H1 (cell line): Measurements from ENCODE around the gene LIPI. TPM values are rescaled to one million over a fixed set of nuclear protein-coding genes. Genes with fewer than 3 reads are reported as not detected.

ENCODE experiments used
- CTCF ChIA-PET: fragments of 300-600 bp; sonication (Branson Sonifier 250); formaldehyde crosslinking; loops from one replicate; lab custom pipeline; 2021; ENCODE audit not compliant: partially characterized antibody; lab: Charles Lee
- POLR2A ChIA-PET: fragments of 300-600 bp; sonication (Branson Sonifier 250); formaldehyde crosslinking; loops from one replicate; lab custom pipeline; 2021; ENCODE audit warnings: inconsistent platforms; ENCODE audit not compliant: partially characterized antibody; lab: Charles Lee
- DNase-seq, 2 experiments: peaks; one replicate each; pipeline versions ENCODE4 v3.0.0 to v3.0.0-alpha.2; 2010 to 2022; ENCODE audit warnings: low spot score in 2 of 2, low read depth in 1 of 2, mixed read lengths in 1 of 2
- FAIRE-seq: peaks from 2 replicates; lab custom pipeline; 2011; peaks lifted over from hg19 to GRCh38; lab: Jason Lieb, UNC
- H2AFZ ChIP-seq: 2 replicates; pipeline ENCODE4 v1.8.1; 2012; ENCODE audit warnings: low read length, inconsistent platforms
- H2AK5ac ChIP-seq: 2 replicates; pipeline ENCODE4 v1.6.1; 2013; ENCODE audit warnings: low read depth, low read length
- H2BK120ac ChIP-seq: replicated peaks from 2 replicates; pipeline ENCODE3; 2013; ENCODE audit warnings: low read depth, low read length, inconsistent platforms
- H2BK12ac ChIP-seq: 2 replicates; pipeline ENCODE4 v1.6.1; 2013; ENCODE audit warnings: low read depth, low read length
- H2BK15ac ChIP-seq: 2 replicates; pipeline ENCODE4 v1.6.1; 2013; ENCODE audit warnings: low read length
- H2BK20ac ChIP-seq: 2 replicates; pipeline ENCODE4 v1.6.1; 2013; ENCODE audit warnings: low read length
- H2BK5ac ChIP-seq: 2 replicates; pipeline ENCODE4 v1.6.1; 2013; ENCODE audit warnings: low read depth, low read length
- H3K14ac ChIP-seq: 2 replicates; pipeline ENCODE4 v1.6.1; 2013; ENCODE audit warnings: inconsistent platforms; ENCODE audit not compliant: insufficient read length
- H3K18ac ChIP-seq: 2 replicates; pipeline ENCODE4 v1.6.1; 2013; ENCODE audit warnings: low read length; ENCODE audit errors: extremely low read depth
- H3K23ac ChIP-seq: 2 replicates; pipeline ENCODE4 v1.6.1; 2013; ENCODE audit warnings: inconsistent platforms; ENCODE audit not compliant: insufficient read length
- H3K23me2 ChIP-seq: 2 replicates; pipeline ENCODE4 v1.6.1; 2013; ENCODE audit warnings: low read depth, low read length
- H3K27ac ChIP-seq: 2 replicates; pipeline ENCODE4 v1.6.1; 2011; ENCODE audit warnings: low read depth, low read length, inconsistent platforms
- H3K27me3 ChIP-seq, 4 experiments: replicated peaks in 1 of 4; 1 replicate in 1 of 4; 2 replicates in 3 of 4; pipeline versions ENCODE4 v1.6.1 to v1.8.1; 2011 to 2013; ENCODE audit warnings: low read length in 3 of 4, mild to moderate bottlenecking in 3 of 4, inconsistent platforms in 2 of 4, mixed read lengths in 2 of 4, moderate library complexity in 1 of 4; ENCODE audit not compliant: control insufficient read depth in 3 of 4, insufficient read depth in 3 of 4; ENCODE audit errors: extremely low read depth in 1 of 4
- H3K36me3 ChIP-seq, 4 experiments: 2 replicates each; pipeline versions ENCODE4 v1.6.1 to v1.8.1; 2011 to 2013; ENCODE audit warnings: mild to moderate bottlenecking in 4 of 4, low read length in 3 of 4, moderate library complexity in 2 of 4, control low read depth in 1 of 4, inconsistent platforms in 1 of 4; ENCODE audit not compliant: insufficient read depth in 4 of 4, control insufficient read depth in 2 of 4
- H3K4ac ChIP-seq: replicated peaks from 2 replicates; pipeline ENCODE3; 2013; ENCODE audit warnings: low read length, low read depth, mixed read lengths, inconsistent platforms; ENCODE audit not compliant: insufficient read length
- H3K4me1 ChIP-seq, 4 experiments: replicated peaks in 1 of 4; 1 replicate in 1 of 4; 2 replicates in 3 of 4; pipeline versions ENCODE4 v1.6.1 to v1.8.1; 2011 to 2013; ENCODE audit warnings: low read length in 3 of 4, inconsistent platforms in 2 of 4, mixed read lengths in 1 of 4; ENCODE audit not compliant: insufficient read depth in 4 of 4, control insufficient read depth in 3 of 4
- H3K4me2 ChIP-seq, 2 experiments: 2 replicates each; pipeline versions ENCODE4 v1.6.1 to v1.8.1; 2011 to 2013; ENCODE audit warnings: low read depth in 2 of 2, low read length in 2 of 2, control low read depth in 1 of 2, inconsistent platforms in 1 of 2, mild to moderate bottlenecking in 1 of 2; ENCODE audit not compliant: insufficient read depth in 1 of 2
- H3K4me3 ChIP-seq, 4 experiments: fragments of 200-600, 300-600 bp in 1 of 4; sonication (generic), shearing (Covaris generic), sonication (Bioruptor Twin) in 1 of 4; 2 replicates each; pipeline versions ENCODE4 v1.5.1 to v1.8.1; 2011 to 2016; ENCODE audit warnings: low read length in 4 of 4, low read depth in 3 of 4, control low read depth in 2 of 4, inconsistent platforms in 2 of 4, mild to moderate bottlenecking in 2 of 4, mixed read lengths in 1 of 4, moderate library complexity in 1 of 4; ENCODE audit not compliant: insufficient read depth in 2 of 4; ENCODE audit errors: extremely low read depth in 1 of 4
- H3K56ac ChIP-seq: replicated peaks from 2 replicates; pipeline ENCODE3; 2013; ENCODE audit warnings: low read depth, mild to moderate bottlenecking, mixed read lengths, low read length, inconsistent platforms; ENCODE audit not compliant: insufficient read length
- H3K79me1 ChIP-seq: 2 replicates; pipeline ENCODE4 v1.6.1; 2013; ENCODE audit warnings: low read depth, low read length, control low read depth
- H3K79me2 ChIP-seq, 2 experiments: 2 replicates each; pipeline versions ENCODE4 v1.6.1 to v1.8.1; 2012 to 2013; ENCODE audit warnings: low read length in 2 of 2, mild to moderate bottlenecking in 2 of 2, inconsistent platforms in 1 of 2; ENCODE audit not compliant: insufficient read depth in 2 of 2, control insufficient read depth in 1 of 2
- H3K9ac ChIP-seq, 4 experiments: replicated peaks in 1 of 4; 1 replicate in 1 of 4; 2 replicates in 3 of 4; pipeline versions ENCODE4 v1.6.1 to v1.8.1; 2011 to 2013; ENCODE audit warnings: low read depth in 3 of 4, low read length in 3 of 4, control low read depth in 2 of 4, mild to moderate bottlenecking in 2 of 4, moderate library complexity in 2 of 4, inconsistent platforms in 1 of 4; ENCODE audit errors: extremely low read depth in 1 of 4
- H3K9me3 ChIP-seq, 2 experiments: 2 replicates each; pipeline versions ENCODE4 v1.6.1 to v1.8.1; 2012 to 2013; ENCODE audit warnings: mild to moderate bottlenecking in 2 of 2, moderate library complexity in 2 of 2, control low read depth in 1 of 2, inconsistent platforms in 1 of 2, low read depth in 1 of 2, low read length in 1 of 2, mixed read lengths in 1 of 2; ENCODE audit not compliant: insufficient read depth in 2 of 2
- H4K20me1 ChIP-seq, 2 experiments: replicated peaks in 1 of 2; 2 replicates each; pipeline versions ENCODE3 to v1.8.1; 2011 to 2013; ENCODE audit warnings: inconsistent platforms in 2 of 2, low read length in 2 of 2, mild to moderate bottlenecking in 1 of 2; ENCODE audit not compliant: insufficient read depth in 2 of 2, control insufficient read depth in 1 of 2
- H4K5ac ChIP-seq: 2 replicates; pipeline ENCODE4 v1.6.1; 2013; ENCODE audit warnings: low read length, low read depth, mixed read lengths, inconsistent platforms; ENCODE audit not compliant: insufficient read length
- H4K8ac ChIP-seq: 2 replicates; pipeline ENCODE4 v1.8.0; 2013; ENCODE audit warnings: mild to moderate bottlenecking, moderate library complexity, low read length, inconsistent platforms; ENCODE audit not compliant: insufficient read depth; ENCODE audit errors: extremely low read depth
- H4K91ac ChIP-seq: replicated peaks from 2 replicates; pipeline ENCODE3; 2013; ENCODE audit warnings: low read length, mixed read lengths, inconsistent platforms; ENCODE audit not compliant: insufficient read length
- CREB1 ChIP-seq: IDR thresholded peaks from 2 replicates; pipeline ENCODE4 v1.6.1; 2012; ENCODE audit warnings: inconsistent platforms
- EP300 ChIP-seq, 2 experiments: IDR thresholded peaks; 1 replicate in 1 of 2; 2 replicates in 1 of 2; pipeline ENCODE4 v1.6.1; 2011 to 2012; ENCODE audit warnings: low read depth in 2 of 2, low read length in 2 of 2, mild to moderate bottlenecking in 2 of 2, borderline replicate concordance in 1 of 2, inconsistent platforms in 1 of 2, moderate library complexity in 1 of 2
- JUN ChIP-seq: IDR thresholded peaks from 2 replicates; pipeline ENCODE4 v1.6.1; 2011; ENCODE audit warnings: low read depth, mild to moderate bottlenecking, improper control_type of control experiment, low read length
- NANOG ChIP-seq: IDR thresholded peaks from 2 replicates; pipeline ENCODE4 v1.6.1; 2011; ENCODE audit warnings: low read length, low read depth, mild to moderate bottlenecking, inconsistent platforms; ENCODE audit not compliant: insufficient read depth, poor library complexity, severe bottlenecking
- POU5F1 ChIP-seq: IDR thresholded peaks from 2 replicates; pipeline ENCODE4 v1.6.1; 2011; ENCODE audit warnings: low read depth, mild to moderate bottlenecking, low read length, moderate library complexity
- RAD21 ChIP-seq, 2 experiments: IDR thresholded peaks in 1 of 2; conservative IDR thresholded peaks in 1 of 2; 2 replicates each; pipeline ENCODE4 v1.6.1; 2011; ENCODE audit warnings: low read depth in 2 of 2, low read length in 2 of 2, improper control_type of control experiment in 1 of 2, inconsistent platforms in 1 of 2, mild to moderate bottlenecking in 1 of 2, moderate library complexity in 1 of 2
- RXRA ChIP-seq: IDR thresholded peaks from 2 replicates; pipeline ENCODE4 v1.6.1; 2011; ENCODE audit warnings: low read depth, mild to moderate bottlenecking, low read length, moderate library complexity; ENCODE audit not compliant: insufficient read depth
- TAF7 ChIP-seq: optimal IDR thresholded peaks from 2 replicates; pipeline ENCODE3; 2011; ENCODE audit warnings: low read depth, mild to moderate bottlenecking, inconsistent platforms, low read length, moderate library complexity, borderline replicate concordance
- TEAD4 ChIP-seq: IDR thresholded peaks from 2 replicates; pipeline ENCODE4 v1.6.1; 2012; ENCODE audit warnings: low read depth, low read length, inconsistent platforms, mixed read lengths
- ZNF274 ChIP-seq: IDR thresholded peaks from 2 replicates; pipeline ENCODE4 v1.7.0; 2012; ENCODE audit warnings: low read length, borderline replicate concordance; ENCODE audit errors: extremely low read depth
- WGBS, 2 experiments: shearing (Covaris generic) in 1 of 2; methylation state at CpG; one replicate each; pipeline versions ENCODE4 v1.1.6 to v1.1.7; 2013 to 2015; ENCODE audit warnings: low lambda C conversion rate in 2 of 2, mixed read lengths in 2 of 2, inconsistent platforms in 1 of 2, low coverage in 1 of 2, missing lambda C conversion rate in 1 of 2; ENCODE audit not compliant: insufficient replicate concordance in 2 of 2, insufficient coverage in 1 of 2, insufficient read length in 1 of 2; ENCODE audit errors: extremely low coverage in 1 of 2, missing lambda C conversion rate in 1 of 2; 5-methylcytosine and 5-hydroxymethylcytosine counted together
- polyA plus RNA-seq, 7 experiments: library from polyadenylated mRNA; depleted of rRNA in 3 of 7; stranded (reverse) in 5 of 7; unstranded in 2 of 7; fragments of >200 nt in 5 of 7; fragments of 200-250 nt in 2 of 7; gene quantifications; 1 replicate in 5 of 7; 2 replicates in 1 of 7; 4 replicates in 1 of 7; pipeline versions ENCODE4 v1.2.1 to v1.2.3, GENCODE V29; 2011 to 2013; ENCODE audit warnings: missing spikeins in 2 of 7, mixed read lengths in 2 of 7
- total RNA-seq: library from RNA; stranded (reverse); fragmentation: NEBNext Ultra II Directional; extraction: Animal tissue kit (Norgen Biotek cat#: 25700); gene quantifications from 2 replicates; pipeline ENCODE4 v1.2.1, GENCODE V29; 2021

The LIPI gene
- total and polyA plus RNA-seq, 2 of the 8 experiments (the other 6 are each of a cell fraction or from before 2014, with no cell fraction given), result not detected

- Histone ChIP-seq H2BK5ac (no peak overlapping the region), H2BK120ac (no peak overlapping the region), H3K79me1 (no peaks in the 10 kb centered on the region), H3K4me1 (no peaks in the 10 kb centered on the region), H3K9me3 (no peaks in the 10 kb centered on the region), H3K18ac (no peak overlapping the region), H3K4ac (no peak overlapping the region), H3K56ac (no peak overlapping the region), H3K27ac (no peak overlapping the region), H3K79me2 (no peaks in the 10 kb centered on the region), H3K23ac (no peak overlapping the region), H4K20me1 (no peaks in the 10 kb centered on the region), H4K5ac (no peak overlapping the region), H4K8ac (no peak overlapping the region), H3K27me3 (no peaks in the 10 kb centered on the region), H2BK15ac (no peak overlapping the region), H2AK5ac (no peak overlapping the region), H3K23me2 (no peaks in the 10 kb centered on the region), H3K4me3 (no peak overlapping the region), H2BK20ac (no peak overlapping the region), H2AFZ (no peak overlapping the region), H2BK12ac (no peak overlapping the region), H3K36me3 (no peaks in the 10 kb centered on the region), H3K9ac (no peak overlapping the region), H4K91ac (no peak overlapping the region), H3K4me2 (no peak overlapping the region), H3K14ac (no peak overlapping the region)
- no peak for FAIRE-seq
- ChIA-PET CTCF (no interaction called here), POLR2A (no interaction called here)
- no peak for DNase-seq
- 97% methylated on average over 7 of the region's 7 CpGs; no CpG with 5 or more reads in 1 of the 2 experiments for WGBS, 2 experiments
- no peak for TF ChIP-seq TEAD4
- TF ChIP-seq NANOG, result no peak
- no peak for TF ChIP-seq CREB1
- TF ChIP-seq JUN, result no peak
- no peak for TF ChIP-seq ZNF274
- TF ChIP-seq EP300 (IDR thresholded peaks at IDR 0.05; ENCODE audit: borderline replicate concordance in 1 of 2, low read depth in 2 of 2, low read length in 2 of 2), result no peak
- no peak for TF ChIP-seq TAF7
- no peak for TF ChIP-seq RAD21 (IDR thresholded peaks at IDR 0.05 in 1 of 2, conservative IDR thresholded peaks at IDR 0.05 in 1 of 2; ENCODE audit: low read depth in 2 of 2, low read length in 2 of 2)
- TF ChIP-seq POU5F1, result no peak
- TF ChIP-seq RXRA, result no peak
Measured at GRCh38 chr21:14124266-14124665, 86.5 kb downstream of the LIPI start.
